IMR-90 (cell line): ENCODE measurements around the gene MAEA. TPM values are rescaled to one million over a fixed set of nuclear protein-coding genes. Genes with fewer than 3 reads are reported as not detected.

ENCODE experiments used
- ATAC-seq: fragments of 200-7000 bp; cut with Tn5 transposase; 2 replicates; pipeline ENCODE4 v1.9.1; 2020; ENCODE audit warnings: low read depth, mild to moderate bottlenecking, moderate library complexity
- BruUV-seq: library from RNA; stranded (reverse); fragments of 400-500 nt; replicated peaks from 2 replicates; lab custom pipeline; 2021; lab: Mats Ljungman, UMichigan
- CTCF ChIA-PET: fragments of 300-600 bp; formaldehyde crosslinking; extraction: SDS; loops from one replicate; lab custom pipeline; 2021; ENCODE audit warnings: antibody characterized with exemption; lab: Yijun Ruan, JAX
- POLR2A ChIA-PET: fragments of 300-600 bp; sonication (Branson Sonifier 250); formaldehyde crosslinking; loops from one replicate; lab custom pipeline; 2022; ENCODE audit warnings: antibody characterized with exemption; ENCODE audit not compliant: unreplicated experiment; lab: Charles Lee
- DNase-seq: peaks from one replicate; pipeline ENCODE4 v3.0.0; 2013
- H2AFZ ChIP-seq: replicated peaks from 2 replicates; pipeline ENCODE3; 2013; ENCODE audit warnings: low read length, mild to moderate bottlenecking; ENCODE audit not compliant: poor library complexity
- H2AK5ac ChIP-seq: 2 replicates; pipeline ENCODE4 v1.6.1; 2013; ENCODE audit warnings: low read depth, low read length, inconsistent platforms
- H2AK9ac ChIP-seq: replicated peaks from 2 replicates; pipeline ENCODE3; 2013; ENCODE audit warnings: mild to moderate bottlenecking, low read depth, low read length, moderate library complexity; ENCODE audit not compliant: poor library complexity
- H2BK120ac ChIP-seq: 2 replicates; pipeline ENCODE4 v1.6.1; 2013; ENCODE audit warnings: low read depth, low read length, inconsistent platforms
- H2BK15ac ChIP-seq: 3 replicates; pipeline ENCODE4 v1.6.1; 2013; ENCODE audit warnings: low read depth, low read length, inconsistent platforms
- H2BK20ac ChIP-seq: 2 replicates; pipeline ENCODE4 v1.6.1; 2013; ENCODE audit warnings: low read depth, mild to moderate bottlenecking, inconsistent platforms, low read length, moderate library complexity
- H2BK5ac ChIP-seq: 2 replicates; pipeline ENCODE4 v1.6.1; 2013; ENCODE audit warnings: mild to moderate bottlenecking, low read depth, low read length, inconsistent platforms; ENCODE audit not compliant: poor library complexity, severe bottlenecking
- H3K14ac ChIP-seq: replicated peaks from 2 replicates; pipeline ENCODE4 v1.6.1; 2013; ENCODE audit warnings: low read depth, low read length, inconsistent platforms
- H3K18ac ChIP-seq: 2 replicates; pipeline ENCODE4 v1.6.1; 2013; ENCODE audit warnings: low read depth, low read length, control low read depth
- H3K23ac ChIP-seq: 2 replicates; pipeline ENCODE4 v1.6.1; 2013; ENCODE audit warnings: low read depth, low read length, inconsistent platforms
- H3K27ac ChIP-seq: 2 replicates; pipeline ENCODE4 v1.5.1; 2013; ENCODE audit warnings: mild to moderate bottlenecking, control low read depth, low read length; ENCODE audit not compliant: insufficient read depth
- H3K27me3 ChIP-seq: 2 replicates; pipeline ENCODE4 v1.6.1; 2013; ENCODE audit warnings: low read length; ENCODE audit not compliant: control insufficient read depth, insufficient read depth
- H3K36me3 ChIP-seq: 2 replicates; pipeline ENCODE4 v1.6.1; 2013; ENCODE audit warnings: low read length, mixed read lengths; ENCODE audit not compliant: control insufficient read depth, insufficient read depth
- H3K4ac ChIP-seq: 2 replicates; pipeline ENCODE4 v1.6.1; 2013; ENCODE audit warnings: low read depth, low read length, inconsistent platforms
- H3K4me1 ChIP-seq: 2 replicates; pipeline ENCODE4 v1.6.1; 2013; ENCODE audit warnings: low read length, mixed read lengths; ENCODE audit not compliant: control insufficient read depth, insufficient read depth
- H3K4me2 ChIP-seq: 2 replicates; pipeline ENCODE4 v1.6.1; 2013; ENCODE audit warnings: low read depth, mild to moderate bottlenecking, control low read depth, low read length, moderate library complexity
- H3K4me3 ChIP-seq: 2 replicates; pipeline ENCODE4 v1.5.1; 2013; ENCODE audit warnings: low read depth, mild to moderate bottlenecking, control low read depth, low read length, moderate library complexity; ENCODE audit not compliant: insufficient read depth
- H3K56ac ChIP-seq: 2 replicates; pipeline ENCODE4 v1.6.1; 2013; ENCODE audit warnings: low read length, inconsistent platforms; ENCODE audit not compliant: insufficient read depth; ENCODE audit errors: extremely low read depth
- H3K79me1 ChIP-seq, 2 experiments: 2 replicates each; pipeline ENCODE4 v1.6.1; 2013; ENCODE audit warnings: low read length in 2 of 2, inconsistent platforms in 1 of 2, low read depth in 1 of 2
- H3K9ac ChIP-seq: 2 replicates; pipeline ENCODE4 v1.6.1; 2013; ENCODE audit warnings: low read depth, low read length, control low read depth
- H3K9me1 ChIP-seq: 2 replicates; pipeline ENCODE4 v1.6.1; 2013; ENCODE audit warnings: low read length, inconsistent platforms; ENCODE audit not compliant: insufficient read depth
- H3K9me3 ChIP-seq: 2 replicates; pipeline ENCODE4 v1.6.1; 2013; ENCODE audit warnings: low read length; ENCODE audit not compliant: control insufficient read depth, insufficient read depth
- H4K20me1 ChIP-seq: 2 replicates; pipeline ENCODE4 v1.6.1; 2013; ENCODE audit warnings: low read length, inconsistent platforms; ENCODE audit not compliant: insufficient read depth
- H4K5ac ChIP-seq: 2 replicates; pipeline ENCODE4 v1.6.1; 2013; ENCODE audit warnings: mild to moderate bottlenecking, low read depth, low read length, control low read depth
- H4K8ac ChIP-seq, 2 experiments: 2 replicates each; pipeline ENCODE4 v1.6.1; 2013; ENCODE audit warnings: low read depth in 2 of 2, low read length in 2 of 2, control low read depth in 1 of 2, inconsistent platforms in 1 of 2
- H4K91ac ChIP-seq: 2 replicates; pipeline ENCODE4 v1.6.1; 2013; ENCODE audit warnings: low read depth, low read length, inconsistent platforms; ENCODE audit not compliant: insufficient read depth
- CHD1 ChIP-seq: IDR thresholded peaks from 2 replicates; pipeline ENCODE4 v1.6.1; 2012; ENCODE audit warnings: low read depth, low read length, improper control_type of control experiment
- NFE2L2 ChIP-seq: fragments of 150-350 bp; IDR thresholded peaks from 2 replicates; pipeline ENCODE4 v1.6.1; 2016; ENCODE audit warnings: low read depth, mild to moderate bottlenecking, low read length
- RCOR1 ChIP-seq: IDR thresholded peaks from 2 replicates; pipeline ENCODE4 v1.6.1; 2012; ENCODE audit warnings: mild to moderate bottlenecking, low read length, improper control_type of control experiment; ENCODE audit not compliant: insufficient replicate concordance
- USF2 ChIP-seq: fragments of 150-350 bp; IDR thresholded peaks from 2 replicates; pipeline ENCODE4 v1.6.1; 2017; ENCODE audit warnings: mild to moderate bottlenecking, antibody characterized with exemption, low read length, low read depth
- WGBS, 2 experiments: methylation state at CpG; one replicate each; pipeline versions ENCODE4 v1.1.5 to v1.1.7; 2013; ENCODE audit warnings: missing lambda C conversion rate in 2 of 2; ENCODE audit not compliant: insufficient read length in 1 of 2; ENCODE audit errors: extremely low coverage in 2 of 2; 5-methylcytosine and 5-hydroxymethylcytosine counted together
- dilution Hi-C: fragments of 300-500 bp; cut with HindIII; formaldehyde crosslinking; loops from one replicate; pipeline ENCODE4 v1.14.3; 2018; ENCODE audit warnings: low sequenced_read_pairs; ENCODE audit not compliant: unreplicated experiment
- in situ Hi-C: fragments of 300-500 bp; cut with MboI; formaldehyde crosslinking; loops from 3 replicates; pipeline ENCODE4 v1.14.3; 2019; ENCODE audit warnings: low sequenced_read_pairs, inconsistent platforms, mixed read lengths
- intact Hi-C: fragments of 100-400 bp; cut with micrococcal nuclease; formaldehyde crosslinking; loops from 2 replicates; pipeline ENCODE4 v1.10.0; 2022
- polyA plus RNA-seq, 3 experiments: library from polyadenylated mRNA; depleted of rRNA; stranded (reverse); fragments of >200 nt; gene quantifications; 2 replicates each; pipeline ENCODE4 v1.2.3, GENCODE V29; 2012; ENCODE audit warnings: low replicate concordance in 1 of 3
- total RNA-seq: library from RNA; depleted of rRNA; stranded (reverse); fragments of >200 nt; gene quantifications from 2 replicates; pipeline ENCODE4 v1.2.3, GENCODE V29; 2012
- TF ChIP-seq, protein P1 (sequence below): conservative IDR thresholded peaks from 2 replicates; pipeline ENCODE4 v1.5.1; 2012; ENCODE audit warnings: mild to moderate bottlenecking, low read depth, low read length, improper control_type of control experiment

MAEA gene
- total and polyA plus RNA-seq, 2 of the 4 experiments (the other 2 are of a cell fraction), result 61.5 to 108 TPM

DNA sequence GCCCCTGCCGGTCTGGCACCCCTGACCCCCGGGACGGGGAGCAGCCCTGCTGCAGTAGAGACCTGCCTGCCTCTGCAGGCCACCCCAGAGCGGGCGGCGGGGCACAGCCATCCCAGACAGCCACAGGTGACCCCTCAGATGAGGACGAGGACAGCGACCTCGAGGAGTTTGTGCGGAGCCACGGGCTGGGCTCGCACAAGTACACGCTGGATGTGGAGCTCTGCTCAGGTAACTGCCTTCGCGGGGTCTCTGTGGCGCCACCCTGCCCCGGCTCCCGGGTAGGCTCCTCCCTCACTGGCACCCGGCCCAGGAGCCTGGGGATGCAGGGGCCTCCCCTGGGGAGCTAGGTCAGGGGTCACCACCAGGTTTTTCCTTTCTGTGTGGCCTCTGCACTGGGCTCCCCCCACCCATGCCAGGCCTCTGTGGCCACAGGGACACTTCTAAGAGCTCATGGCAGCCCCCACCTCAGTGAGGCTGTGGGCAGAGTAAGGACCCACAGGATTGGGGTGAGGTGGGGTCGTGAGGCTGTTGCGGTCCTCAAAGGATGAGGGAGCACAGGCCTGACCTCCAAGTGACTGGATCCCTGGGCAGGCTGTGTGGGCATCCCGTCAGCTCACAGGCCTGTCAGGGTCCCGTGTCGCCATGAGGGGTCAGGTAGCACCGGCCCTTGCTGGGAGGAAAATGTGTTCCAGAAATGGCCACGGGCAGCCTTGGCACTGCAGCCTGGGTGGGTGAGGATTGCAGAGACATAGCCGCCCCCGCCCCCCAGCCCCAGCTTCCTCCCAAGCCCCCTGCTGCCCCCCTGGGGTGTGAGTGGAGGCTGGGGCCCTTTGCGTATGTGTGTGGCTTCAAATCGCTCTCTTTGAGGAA is 63.7 kb downstream of the MAEA start:
- Histone ChIP-seq H3K56ac (no peak overlapping the region), H2BK20ac (no peak overlapping the region), H3K4me1 (peaks cover under 1% of the 10 kb centered on the region), H3K79me1 (peaks cover 12 to 16% of the 10 kb centered on the region in 2 experiments), H3K36me3 (peaks cover 41% of the 10 kb centered on the region; the same call in 1 of the 2 replicates), H3K14ac (no peak overlapping the region), H4K5ac (no peak overlapping the region), H2AK9ac (no peak overlapping the region), H2AFZ (no peak overlapping the region), H3K9ac (no peak overlapping the region), H3K27ac (no peak overlapping the region), H3K27me3 (no peaks in the 10 kb centered on the region), H4K91ac (no peak overlapping the region), H2BK5ac (no peak overlapping the region), H4K8ac (no peak overlapping the region), H3K9me1 (0 out of 2 replicates have a peak, but pooled peaks cover 3% of the 10 kb centered on the region), H3K18ac (no peak overlapping the region), H2BK15ac (no peak overlapping the region), H3K4me3 (no peak overlapping the region), H3K4ac (no peak overlapping the region), H3K4me2 (no peak overlapping the region), H3K9me3 (no peaks in the 10 kb centered on the region), H4K20me1 (peaks cover 4% of the 10 kb centered on the region; the same call in 1 of the 2 replicates), H3K23ac (no peak overlapping the region), H2BK120ac (no peak overlapping the region), H2AK5ac (no peak overlapping the region)
- DNase-seq, result no peak
- ATAC-seq, result no peak
- in situ Hi-C loops, result loop anchor here (5.0 to 10.0 kb wide), 2 partner anchors 221 to 281 kb away; no protein-coding TSS in a partner anchor
- intact Hi-C loops, result no loop called here
- dilution Hi-C loops, result no loop called here
- ChIA-PET CTCF (no interaction called here), POLR2A (no interaction called here)
- TF ChIP-seq CHD1 (no peak), NFE2L2 (no peak), RCOR1 (no peak), USF2 (no peak)
- TF ChIP-seq, protein P1, sequence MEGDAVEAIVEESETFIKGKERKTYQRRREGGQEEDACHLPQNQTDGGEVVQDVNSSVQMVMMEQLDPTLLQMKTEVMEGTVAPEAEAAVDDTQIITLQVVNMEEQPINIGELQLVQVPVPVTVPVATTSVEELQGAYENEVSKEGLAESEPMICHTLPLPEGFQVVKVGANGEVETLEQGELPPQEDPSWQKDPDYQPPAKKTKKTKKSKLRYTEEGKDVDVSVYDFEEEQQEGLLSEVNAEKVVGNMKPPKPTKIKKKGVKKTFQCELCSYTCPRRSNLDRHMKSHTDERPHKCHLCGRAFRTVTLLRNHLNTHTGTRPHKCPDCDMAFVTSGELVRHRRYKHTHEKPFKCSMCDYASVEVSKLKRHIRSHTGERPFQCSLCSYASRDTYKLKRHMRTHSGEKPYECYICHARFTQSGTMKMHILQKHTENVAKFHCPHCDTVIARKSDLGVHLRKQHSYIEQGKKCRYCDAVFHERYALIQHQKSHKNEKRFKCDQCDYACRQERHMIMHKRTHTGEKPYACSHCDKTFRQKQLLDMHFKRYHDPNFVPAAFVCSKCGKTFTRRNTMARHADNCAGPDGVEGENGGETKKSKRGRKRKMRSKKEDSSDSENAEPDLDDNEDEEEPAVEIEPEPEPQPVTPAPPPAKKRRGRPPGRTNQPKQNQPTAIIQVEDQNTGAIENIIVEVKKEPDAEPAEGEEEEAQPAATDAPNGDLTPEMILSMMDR, result no peak
- no TSS peak for BruUV-seq
- WGBS, 2 experiments, result 93% methylated on average over 8 of the region's 30 CpGs; no CpG with 5 or more reads in 1 of the 2 experiments
